ENCODE data around the gene SP110. TPM values are rescaled to one million over a fixed set of nuclear protein-coding genes. Genes with fewer than 3 reads are reported as not detected.

SP110 gene
- total and polyA plus RNA-seq, 2 of the 8 experiments (the other 6 are each of a cell fraction or from before 2014, with no cell fraction given): 3.1 to 7.1 TPM

DNA sequence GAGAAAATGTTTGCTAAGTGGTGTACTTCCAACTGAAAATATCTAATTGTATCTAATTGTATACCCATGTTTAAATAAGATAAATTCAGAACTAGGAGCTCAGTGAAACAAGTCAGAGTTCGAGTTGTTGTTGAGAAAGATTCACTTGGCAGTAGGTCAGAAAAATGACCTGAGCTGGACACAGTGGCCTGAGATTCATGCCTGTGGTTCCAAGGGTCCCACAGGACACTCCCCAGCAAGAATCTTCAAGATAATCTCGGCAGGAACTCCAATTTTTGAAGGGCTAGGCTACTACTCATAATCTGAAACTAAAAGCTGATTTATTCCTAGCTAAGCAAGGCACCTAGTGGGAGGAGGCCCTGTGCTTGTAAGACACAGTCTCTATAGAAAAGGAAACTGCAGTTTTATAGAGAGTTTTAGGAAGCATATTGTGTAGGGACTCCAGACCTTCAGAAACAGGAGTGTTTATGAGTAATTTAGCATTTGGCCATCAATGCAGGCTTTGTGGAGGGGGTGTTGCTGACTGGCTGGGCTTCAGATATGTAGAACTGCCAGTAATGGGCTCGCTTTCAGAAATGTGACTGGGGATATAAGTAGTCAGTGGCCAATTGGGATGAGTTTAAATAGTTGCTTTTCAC, 48.9 kb upstream of the SP110 start (continued):
- TF ChIP-seq POLR2A (IDR thresholded peaks at IDR 0.05; ENCODE audit: control extremely low read depth in 1 of 2, low read depth in 2 of 2, low read length in 2 of 2) (no peak), BACH1 (IDR thresholded peaks at IDR 0.05; ENCODE audit: low read length) (no peak), TEAD4 (IDR thresholded peaks at IDR 0.05; ENCODE audit: low read depth, low read length) (no peak), KDM5A (IDR thresholded peaks at IDR 0.05; ENCODE audit: low read length) (no peak)
